GM12891 (cell line): ENCODE measurements around the gene ENTHD1.

ENCODE experiments used
- PAX5 ChIP-seq: IDR thresholded peaks from 2 replicates; pipeline ENCODE4 v1.6.1; 2011; ENCODE audit warnings: low read length, moderate library complexity, mild to moderate bottlenecking; ENCODE audit not compliant: insufficient read depth, severe bottlenecking
- POLR2A ChIP-seq: IDR thresholded peaks from 2 replicates; pipeline ENCODE4 v1.6.1; 2011; ENCODE audit warnings: low read depth, low read length, control low read depth
- POLR2AphosphoS5 ChIP-seq: IDR thresholded peaks from 2 replicates; pipeline ENCODE4 v1.6.1; 2011; ENCODE audit warnings: low read depth, low read length, control low read depth
- POU2F2 ChIP-seq: IDR thresholded peaks from 2 replicates; pipeline ENCODE4 v1.6.1; 2011; ENCODE audit warnings: low read depth, mild to moderate bottlenecking, control low read depth, low read length, moderate library complexity
- SPI1 ChIP-seq: IDR thresholded peaks from 2 replicates; pipeline ENCODE4 v1.6.1; 2011; ENCODE audit warnings: low read depth, low read length, control low read depth
- TAF1 ChIP-seq: IDR thresholded peaks from 2 replicates; pipeline ENCODE4 v1.6.1; 2011; ENCODE audit warnings: low read depth, low read length, control low read depth

DNA sequence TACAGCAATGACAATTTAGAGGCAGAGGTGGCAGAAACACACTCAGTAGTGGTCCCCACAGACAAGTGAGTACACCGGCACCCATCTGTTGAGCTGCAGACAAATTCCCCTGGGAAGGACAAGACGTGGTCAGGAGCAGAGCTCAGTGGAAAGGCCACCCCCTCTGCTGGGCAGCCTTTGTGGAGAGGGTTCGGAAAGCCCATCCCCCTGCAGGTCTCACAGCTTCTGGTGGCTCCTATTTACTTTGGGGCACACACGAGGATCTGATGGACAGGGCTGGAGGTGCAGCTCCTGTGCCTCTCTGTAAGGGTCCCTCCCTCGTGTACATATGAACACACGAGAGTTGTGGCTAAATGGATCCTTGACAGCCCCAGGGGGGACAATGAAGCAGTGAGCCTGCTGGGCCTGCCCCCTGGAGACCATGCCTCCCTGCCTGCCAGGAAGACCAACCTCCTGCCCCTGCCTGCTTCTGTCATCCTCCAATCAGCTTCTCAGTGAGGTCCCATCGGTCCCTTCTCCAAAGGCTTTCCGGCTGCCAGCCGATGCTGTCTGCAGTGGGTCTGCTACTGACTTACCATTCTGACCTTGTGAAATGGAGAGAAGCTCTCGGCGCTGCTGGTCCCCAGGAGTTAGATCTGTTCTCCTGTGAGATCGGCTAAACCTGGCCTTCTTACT is 161.5 kb downstream of the ENTHD1 start:
- TF ChIP-seq TAF1 = no peak
- no peak for TF ChIP-seq POLR2A
- TF ChIP-seq POLR2AphosphoS5 = no peak
- TF ChIP-seq PAX5 = no peak
- no peak for TF ChIP-seq SPI1
- no peak for TF ChIP-seq POU2F2
